HepG2 (cell line): Measurements from ENCODE around the gene PRKAG3. TPM values are rescaled to one million over a fixed set of nuclear protein-coding genes. Genes with fewer than 3 reads are reported as not detected.

Experiments used
- ATAC-seq: fragments of 200-7000 bp; cut with Tn5 transposase; 3 replicates; pipeline ENCODE4 v1.9.1; 2020; ENCODE audit warnings: mild to moderate bottlenecking, moderate library complexity
- BruUV-seq: library from RNA; stranded (reverse); fragments of 400-500 nt; replicated peaks from 2 replicates; lab custom pipeline; 2021; lab: Mats Ljungman, UMichigan
- CTCF ChIA-PET: fragments of 300-600 bp; formaldehyde crosslinking; extraction: SDS; loops from one replicate; lab custom pipeline; 2021; ENCODE audit warnings: low total read pairs, inconsistent platforms, low intra/inter-chr PET ratio; lab: Yijun Ruan, JAX
- POLR2A ChIA-PET: fragments of 350-600 bp; sonication (Branson Sonifier 250); formaldehyde crosslinking; loops from one replicate; lab custom pipeline; 2020; ENCODE audit warnings: antibody characterized with exemption, inconsistent platforms; lab: Yijun Ruan, JAX
- DNase-seq: peaks from one replicate; pipeline ENCODE4 v3.0.0-alpha.2; 2015; ENCODE audit warnings: low spot score
- FAIRE-seq: peaks from 3 replicates; lab custom pipeline; 2011; peaks lifted over from hg19 to GRCh38; lab: Jason Lieb, UNC
- H2AFZ ChIP-seq: one replicate; pipeline ENCODE4 v1.6.1; 2011; ENCODE audit warnings: low read length, inconsistent platforms
- H3K27ac ChIP-seq: fragments of 300-600 bp; 3 replicates; pipeline ENCODE4 v1.8.0; 2011; ENCODE audit warnings: mixed run types, mild to moderate bottlenecking, mixed read lengths, low read length, inconsistent platforms; ENCODE audit not compliant: insufficient read depth; ENCODE audit errors: extremely low read length
- H3K27me3 ChIP-seq, 2 experiments: fragments of 200-600 bp in 1 of 2; 2 replicates in 1 of 2; 3 replicates in 1 of 2; pipeline versions ENCODE4 v1.6.0 to v1.8.0; 2011; ENCODE audit warnings: low read length in 2 of 2, mild to moderate bottlenecking in 2 of 2, moderate library complexity in 2 of 2, inconsistent platforms in 1 of 2; ENCODE audit not compliant: insufficient read depth in 2 of 2, control insufficient read depth in 1 of 2
- H3K36me3 ChIP-seq, 2 experiments: fragments of 200-600 bp in 1 of 2; replicated peaks in 1 of 2; 2 replicates in 1 of 2; 3 replicates in 1 of 2; pipeline versions ENCODE4 v1.5.1 to v1.8.0; 2011; ENCODE audit warnings: low read length in 2 of 2, inconsistent platforms in 1 of 2; ENCODE audit not compliant: insufficient read depth in 2 of 2, control insufficient read depth in 1 of 2
- H3K4me1 ChIP-seq: 2 replicates; pipeline ENCODE4 v1.5.1; 2012; ENCODE audit warnings: low read length, inconsistent platforms; ENCODE audit not compliant: insufficient read depth
- H3K4me2 ChIP-seq: 2 replicates; pipeline ENCODE4 v1.6.0; 2011; ENCODE audit warnings: low read depth, low read length, inconsistent platforms
- H3K4me3 ChIP-seq, 3 experiments: fragments of 200-600 bp in 1 of 3; sonication (generic), shearing (Covaris generic) in 1 of 3; replicated peaks in 1 of 3; 2 replicates each; pipeline ENCODE4 v1.5.1; 2011 to 2016; ENCODE audit warnings: low read length in 3 of 3, inconsistent platforms in 2 of 3, low read depth in 2 of 3, mild to moderate bottlenecking in 2 of 3, control low read depth in 1 of 3, mixed read lengths in 1 of 3; ENCODE audit not compliant: insufficient read depth in 1 of 3
- H3K79me2 ChIP-seq: one replicate; pipeline ENCODE4 v1.6.1; 2011; ENCODE audit warnings: low read length, inconsistent platforms; ENCODE audit not compliant: insufficient read depth
- H3K9ac ChIP-seq: 2 replicates; pipeline ENCODE4 v1.6.0; 2011; ENCODE audit warnings: mild to moderate bottlenecking, low read depth, low read length, inconsistent platforms; ENCODE audit not compliant: insufficient read depth
- H3K9me3 ChIP-seq: 2 replicates; pipeline ENCODE4 v1.5.1; 2012; ENCODE audit warnings: mild to moderate bottlenecking, low read length
- H4K20me1 ChIP-seq: 2 replicates; pipeline ENCODE4 v1.6.0; 2011; ENCODE audit warnings: inconsistent platforms, mild to moderate bottlenecking, low read length, moderate library complexity; ENCODE audit not compliant: insufficient read depth
- ARNTL ChIP-seq: sonication (generic); formaldehyde crosslinking; IDR thresholded peaks from 2 replicates; pipeline ENCODE4 v1.4.0; 2020; ENCODE audit warnings: mild to moderate bottlenecking, missing genetic modification reagents
- ATF1 ChIP-seq: IDR thresholded peaks from 2 replicates; pipeline ENCODE4 v1.6.1; 2016; ENCODE audit warnings: mild to moderate bottlenecking, control low read depth
- BCL3 ChIP-seq: sonication (generic); formaldehyde crosslinking; IDR thresholded peaks from 2 replicates; pipeline ENCODE4 v1.5.1; 2020; ENCODE audit warnings: mild to moderate bottlenecking, missing genetic modification reagents, moderate library complexity
- DR1 ChIP-seq: sonication (generic); formaldehyde crosslinking; IDR thresholded peaks from 2 replicates; pipeline ENCODE4 v1.8.0; 2021; ENCODE audit warnings: mild to moderate bottlenecking, missing genetic modification reagents, inconsistent platforms
- ELF1 ChIP-seq: sonication (generic); formaldehyde crosslinking; IDR thresholded peaks from 2 replicates; pipeline ENCODE4 v1.4.0; 2020; ENCODE audit warnings: missing genetic modification reagents
- MED1 ChIP-seq: sonication (generic); formaldehyde crosslinking; IDR thresholded peaks from 2 replicates; pipeline ENCODE4 v1.4.0; 2020; ENCODE audit warnings: missing genetic modification reagents
- MIER3 ChIP-seq: IDR thresholded peaks from 2 replicates; pipeline ENCODE4 v1.6.1; 2016; ENCODE audit warnings: missing compliant biosample characterization, borderline replicate concordance
- NFAT5 ChIP-seq: sonication (generic); formaldehyde crosslinking; IDR thresholded peaks from 2 replicates; pipeline ENCODE4 v1.4.0; 2020; ENCODE audit warnings: missing genetic modification reagents
- NFATC3 ChIP-seq: sonication (generic); formaldehyde crosslinking; IDR thresholded peaks from 2 replicates; pipeline ENCODE4 v1.5.1; 2020; ENCODE audit warnings: mild to moderate bottlenecking, missing genetic modification reagents
- PHF8 ChIP-seq: sonication (generic); formaldehyde crosslinking; IDR thresholded peaks from 2 replicates; pipeline ENCODE4 v1.5.0; 2020; ENCODE audit warnings: missing genetic modification reagents
- RNF2 ChIP-seq: fragments of 450-650 bp; conservative IDR thresholded peaks from 2 replicates; pipeline ENCODE4 v1.6.1; 2016; ENCODE audit warnings: low read depth
- ZBTB42 ChIP-seq: sonication (generic); formaldehyde crosslinking; IDR thresholded peaks from 2 replicates; pipeline ENCODE4 v1.5.0; 2020; ENCODE audit warnings: mild to moderate bottlenecking, missing genetic modification reagents
- ZFP82 ChIP-seq: sonication (generic); formaldehyde crosslinking; IDR thresholded peaks from 2 replicates; pipeline ENCODE4 v1.5.1; 2020; ENCODE audit warnings: mild to moderate bottlenecking, missing genetic modification reagents, borderline replicate concordance
- ZGPAT ChIP-seq: IDR thresholded peaks from 2 replicates; pipeline ENCODE4 v1.6.1; 2016; ENCODE audit warnings: mild to moderate bottlenecking
- ZNF615 ChIP-seq: sonication (generic); formaldehyde crosslinking; IDR thresholded peaks from 2 replicates; pipeline ENCODE4 v1.5.0; 2020; ENCODE audit warnings: mild to moderate bottlenecking, missing genetic modification reagents, borderline replicate concordance
- ZNF737 ChIP-seq: sonication (generic); formaldehyde crosslinking; IDR thresholded peaks from 2 replicates; pipeline ENCODE4 v1.5.0; 2020; ENCODE audit warnings: missing genetic modification reagents, mild to moderate bottlenecking, borderline replicate concordance
- ZNF781 ChIP-seq: sonication (generic); formaldehyde crosslinking; IDR thresholded peaks from 2 replicates; pipeline ENCODE4 v1.5.1; 2020; ENCODE audit warnings: borderline replicate concordance, mild to moderate bottlenecking, missing genetic modification reagents; ENCODE audit errors: not compliant biosample characterization
- ZNF841 ChIP-seq: sonication (generic); formaldehyde crosslinking; IDR thresholded peaks from 2 replicates; pipeline ENCODE4 v1.8.1; 2023; ENCODE audit warnings: missing genetic modification reagents, borderline replicate concordance
- WGBS: methylation state at CpG from one replicate; pipeline ENCODE4 v1.1.6; 2017; ENCODE audit warnings: low lambda C conversion rate; 5-methylcytosine and 5-hydroxymethylcytosine counted together
- in situ Hi-C: cut with HindIII; loops from 2 replicates; pipeline ENCODE4 v1.10.0; 2017; ENCODE audit warnings: low pct_unique_long_range_greater_than_20kb; ENCODE audit not compliant: extremely low pct_ligation_motif_present
- intact Hi-C: fragments of 100-400 bp; cut with micrococcal nuclease; formaldehyde crosslinking; loops from one replicate; pipeline ENCODE4 v1.10.0; 2022; ENCODE audit not compliant: unreplicated experiment
- polyA plus RNA-seq, 8 experiments: library from polyadenylated mRNA; depleted of rRNA in 3 of 8; stranded (reverse) in 7 of 8; unstranded in 1 of 8; fragments of >200 nt; fragmentation: Illumina TruSeq in 4 of 8; extraction: Trizol in 4 of 8; gene quantifications; 2 replicates each; pipeline versions ENCODE4 v1.2.1 to v1.2.3, GENCODE V29; 2011 to 2016; ENCODE audit warnings: low read depth in 4 of 8, missing spikeins in 1 of 8, mixed read lengths in 1 of 8; ENCODE audit not compliant: insufficient read depth in 1 of 8
- total RNA-seq, 5 experiments: library from RNA; depleted of rRNA; stranded (reverse); fragments of >200 nt; fragmentation: Illumina TruSeq; extraction: Trizol; gene quantifications; 2 replicates each; pipeline ENCODE4 v1.2.3, GENCODE V29; 2016; ENCODE audit warnings: low read depth in 1 of 5

PRKAG3 gene
- total and polyA plus RNA-seq, 2 of the 13 experiments (the other 11 are each of a cell fraction or from before 2014, with no cell fraction given) = not detected

GRCh38 chr2:218878486-218878885 lies 46.9 kb upstream of the PRKAG3 start (continued):
- TF ChIP-seq NFAT5 (CRISPR knock-in tag) = no peak

- no peak overlapping the region for H3K9ac ChIP-seq
- 0% methylated on average over 2 of the region's 5 CpGs for WGBS
- no peaks in the 10 kb centered on the region for H3K9me3 ChIP-seq
- H3K27me3 ChIP-seq = peaks cover 26 to 93% of the 10 kb centered on the region in 2 experiments; a peak in 4 of 5 replicates
- no peak overlapping the region for H3K4me2 ChIP-seq
- BruUV-seq = no TSS peak
- in situ Hi-C loops = no loop called here
- no peaks in the 10 kb centered on the region for H3K79me2 ChIP-seq
- H3K36me3 ChIP-seq = no peaks in the 10 kb centered on the region
- no peak overlapping the region for H3K27ac ChIP-seq
- no peak overlapping the region for H2AFZ ChIP-seq
- no peak for FAIRE-seq
- no peak for DNase-seq
- H3K4me3 ChIP-seq = no peak overlapping the region
- 0 out of 2 replicates have a peak, but pooled peaks cover 9% of the 10 kb centered on the region for H3K4me1 ChIP-seq
- H4K20me1 ChIP-seq = peaks cover 8% of the 10 kb centered on the region; the same call in 1 of the 2 replicates
- ChIA-PET CTCF (no interaction called here), POLR2A (no interaction called here)
- intact Hi-C loops = no loop called here
- ATAC-seq = no peak
- TF ChIP-seq NFATC3 (no peak), ZNF737 (CRISPR knock-in tag) (no peak), RNF2 (no peak), ARNTL (CRISPR knock-in tag) (no peak), ZNF841 (no peak), ZNF781 (CRISPR knock-in tag) (no peak), ZFP82 (CRISPR knock-in tag) (no peak), ZNF615 (CRISPR knock-in tag) (no peak), BCL3 (no peak), MED1 (CRISPR knock-in tag) (no peak), ELF1 (CRISPR knock-in tag) (no peak), PHF8 (CRISPR knock-in tag) (no peak), DR1 (no peak), ZBTB42 (CRISPR knock-in tag) (no peak), ATF1 (no peak), MIER3 (CRISPR knock-in tag) (no peak), ZGPAT (CRISPR knock-in tag) (no peak)
These were observed 46.3 kb upstream of the PRKAG3 start for GRCh38 chr2:218877891-218878290.
